IMR-90 (cell line): ENCODE data around the gene BGLAP.

ENCODE experiments used
- CEBPB ChIP-seq: IDR thresholded peaks from 2 replicates; pipeline ENCODE4 v1.6.1; 2012; ENCODE audit warnings: low read depth, low read length, improper control_type of control experiment
- CHD1 ChIP-seq: IDR thresholded peaks from 2 replicates; pipeline ENCODE4 v1.6.1; 2012; ENCODE audit warnings: low read depth, low read length, improper control_type of control experiment
- CTCF ChIP-seq: conservative IDR thresholded peaks from 2 replicates; pipeline ENCODE4 v1.5.1; 2012; ENCODE audit warnings: mild to moderate bottlenecking, low read depth, low read length, improper control_type of control experiment
- ELK1 ChIP-seq: fragments of 150-350 bp; IDR thresholded peaks from 2 replicates; pipeline ENCODE4 v1.6.1; 2016; ENCODE audit warnings: low read depth, mild to moderate bottlenecking, low read length, moderate library complexity, borderline replicate concordance
- MAFK ChIP-seq: IDR thresholded peaks from 2 replicates; pipeline ENCODE4 v1.6.1; 2012; ENCODE audit warnings: low read depth, low read length, improper control_type of control experiment
- MXI1 ChIP-seq: IDR thresholded peaks from 2 replicates; pipeline ENCODE4 v1.6.1; 2012; ENCODE audit warnings: low read depth, mild to moderate bottlenecking, low read length, moderate library complexity, borderline replicate concordance
- NFE2L2 ChIP-seq: fragments of 150-350 bp; IDR thresholded peaks from 2 replicates; pipeline ENCODE4 v1.6.1; 2016; ENCODE audit warnings: low read depth, mild to moderate bottlenecking, low read length
- POLR2A ChIP-seq: IDR thresholded peaks from 2 replicates; pipeline ENCODE4 v1.6.1; 2012; ENCODE audit warnings: mild to moderate bottlenecking, low read depth, low read length
- RAD21 ChIP-seq: IDR thresholded peaks from 2 replicates; pipeline ENCODE4 v1.6.1; 2012; ENCODE audit warnings: low read length, improper control_type of control experiment
- RCOR1 ChIP-seq: IDR thresholded peaks from 2 replicates; pipeline ENCODE4 v1.6.1; 2012; ENCODE audit warnings: mild to moderate bottlenecking, low read length, improper control_type of control experiment; ENCODE audit not compliant: insufficient replicate concordance
- RFX5 ChIP-seq: IDR thresholded peaks from 2 replicates; pipeline ENCODE4 v1.8.0; 2012; ENCODE audit warnings: low read depth, mild to moderate bottlenecking, low read length, moderate library complexity
- SMC3 ChIP-seq: fragments of 150-350 bp; IDR thresholded peaks from 2 replicates; pipeline ENCODE4 v1.6.1; 2016; ENCODE audit warnings: low read depth, mild to moderate bottlenecking, antibody characterized with exemption, low read length, moderate library complexity
- TF ChIP-seq, protein P1 (sequence below): fragments of 150-350 bp; IDR thresholded peaks from 2 replicates; pipeline ENCODE4 v1.6.1; 2017; ENCODE audit warnings: mild to moderate bottlenecking, antibody characterized with exemption, low read length, low read depth

DNA sequence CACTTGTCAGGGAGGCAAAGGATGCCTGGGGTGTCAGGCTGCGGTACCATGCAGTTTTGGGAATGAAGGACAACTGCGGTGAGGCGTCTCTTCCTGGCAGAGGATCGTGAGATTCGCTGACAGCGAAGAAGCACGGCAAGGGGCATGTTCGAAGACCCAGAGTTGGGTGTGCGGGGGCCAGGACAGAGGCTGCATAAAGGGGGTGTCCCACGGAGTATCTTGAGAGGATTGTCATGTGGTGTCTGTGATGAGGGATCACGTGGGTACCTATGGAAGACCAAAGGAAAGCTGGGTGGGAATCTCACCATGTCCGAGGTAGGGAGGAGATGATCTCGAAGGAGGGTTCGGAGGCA is 47.7 kb upstream of the BGLAP start:
- TF ChIP-seq CTCF (no peak), POLR2A (no peak), RCOR1 (no peak), CHD1 (no peak), RAD21 (no peak), MXI1 (no peak), NFE2L2 (no peak), RFX5 (no peak), CEBPB (no peak), SMC3 (no peak), MAFK (no peak), ELK1 (no peak)
- TF ChIP-seq, protein P1, sequence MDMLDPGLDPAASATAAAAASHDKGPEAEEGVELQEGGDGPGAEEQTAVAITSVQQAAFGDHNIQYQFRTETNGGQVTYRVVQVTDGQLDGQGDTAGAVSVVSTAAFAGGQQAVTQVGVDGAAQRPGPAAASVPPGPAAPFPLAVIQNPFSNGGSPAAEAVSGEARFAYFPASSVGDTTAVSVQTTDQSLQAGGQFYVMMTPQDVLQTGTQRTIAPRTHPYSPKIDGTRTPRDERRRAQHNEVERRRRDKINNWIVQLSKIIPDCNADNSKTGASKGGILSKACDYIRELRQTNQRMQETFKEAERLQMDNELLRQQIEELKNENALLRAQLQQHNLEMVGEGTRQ, result peak; percentile 89
